Measurements from ENCODE around the gene TMEM109. TPM values are rescaled to one million over a fixed set of nuclear protein-coding genes. Genes with fewer than 3 reads are reported as not detected.

TMEM109 gene
- total RNA-seq, 1 experiment from 2014 or later = 165 TPM

DNA sequence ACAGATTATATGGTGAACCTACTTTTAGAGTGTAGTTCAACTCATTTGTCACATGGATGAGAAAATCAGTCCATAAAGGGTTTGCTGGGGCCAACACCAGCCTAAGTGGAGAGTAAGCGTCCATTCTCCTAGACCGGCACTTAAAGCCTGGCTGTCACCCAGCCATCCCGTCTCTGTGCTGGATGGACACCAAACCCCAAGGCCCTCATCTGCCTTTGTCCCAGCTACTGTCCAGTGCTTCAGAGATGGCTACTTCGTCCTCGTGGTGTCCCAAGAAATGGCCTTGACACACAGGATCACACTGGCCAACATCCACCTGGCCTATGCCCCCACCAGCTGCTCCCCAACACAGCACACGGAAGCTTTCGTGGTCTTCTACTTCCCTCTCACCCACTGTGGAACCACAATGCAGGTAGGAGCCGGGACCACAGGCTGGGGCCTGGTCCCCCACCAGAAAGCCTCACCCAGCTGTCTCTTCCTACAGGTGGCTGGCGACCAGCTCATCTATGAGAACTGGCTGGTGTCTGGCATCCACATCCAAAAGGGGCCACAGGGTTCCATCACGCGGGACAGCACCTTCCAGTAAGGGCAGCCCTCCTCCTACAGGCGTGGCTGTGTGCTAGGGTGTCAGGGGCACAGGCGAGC, 43.1 kb upstream of the TMEM109 start:
- no peak for TF ChIP-seq EZH2phosphoT487 (IDR thresholded peaks at IDR 0.05; ENCODE audit: borderline replicate concordance, low read length)
- no peak for TF ChIP-seq EZH2 (IDR thresholded peaks at IDR 0.05; ENCODE audit: low read length, unreplicated experiment)
- TF ChIP-seq, protein P1, sequence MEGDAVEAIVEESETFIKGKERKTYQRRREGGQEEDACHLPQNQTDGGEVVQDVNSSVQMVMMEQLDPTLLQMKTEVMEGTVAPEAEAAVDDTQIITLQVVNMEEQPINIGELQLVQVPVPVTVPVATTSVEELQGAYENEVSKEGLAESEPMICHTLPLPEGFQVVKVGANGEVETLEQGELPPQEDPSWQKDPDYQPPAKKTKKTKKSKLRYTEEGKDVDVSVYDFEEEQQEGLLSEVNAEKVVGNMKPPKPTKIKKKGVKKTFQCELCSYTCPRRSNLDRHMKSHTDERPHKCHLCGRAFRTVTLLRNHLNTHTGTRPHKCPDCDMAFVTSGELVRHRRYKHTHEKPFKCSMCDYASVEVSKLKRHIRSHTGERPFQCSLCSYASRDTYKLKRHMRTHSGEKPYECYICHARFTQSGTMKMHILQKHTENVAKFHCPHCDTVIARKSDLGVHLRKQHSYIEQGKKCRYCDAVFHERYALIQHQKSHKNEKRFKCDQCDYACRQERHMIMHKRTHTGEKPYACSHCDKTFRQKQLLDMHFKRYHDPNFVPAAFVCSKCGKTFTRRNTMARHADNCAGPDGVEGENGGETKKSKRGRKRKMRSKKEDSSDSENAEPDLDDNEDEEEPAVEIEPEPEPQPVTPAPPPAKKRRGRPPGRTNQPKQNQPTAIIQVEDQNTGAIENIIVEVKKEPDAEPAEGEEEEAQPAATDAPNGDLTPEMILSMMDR (conservative IDR thresholded peaks at IDR 0.05; ENCODE audit: low read depth, low read length) = no peak
- intact Hi-C loops (cut with micrococcal nuclease) = no loop called here
- no TSS peak for BruUV-seq (replicated peaks)
- Histone ChIP-seq H3K36me3 (ENCODE audit: low read depth, low read length) (no peaks in the 10 kb centered on the region), H3K27ac (ENCODE audit: low read length) (no peak overlapping the region), H3K4me2 (ENCODE audit: low read length) (no peak overlapping the region), H3K9me3 (ENCODE audit: low read length) (no peaks in the 10 kb centered on the region), H3F3A (ENCODE audit: low read length, unreplicated experiment) (no peaks in the 10 kb centered on the region), H3K4me1 (ENCODE audit: insufficient read depth, low read length) (peaks cover 11% of the 10 kb centered on the region), H4K20me1 (ENCODE audit: low read length) (no peaks in the 10 kb centered on the region), H3K9ac (ENCODE audit: low read length) (no peak overlapping the region), H3K27me3 (ENCODE audit: low read length) (no peaks in the 10 kb centered on the region), H3K79me2 (ENCODE audit: low read length) (no peaks in the 10 kb centered on the region), H2AFZ (ENCODE audit: low read length) (no peak overlapping the region), H3K9me2 (replicated peaks; ENCODE audit: low read length) (no peaks in the 10 kb centered on the region), H3K4me3 (ENCODE audit: low read length) (no peak overlapping the region)
- ATAC-seq = no peak
- ChIA-PET CTCF (no interaction called here), POLR2A (ENCODE audit: unreplicated experiment) (no interaction called here)
- no peak for DNase-seq

DNA sequence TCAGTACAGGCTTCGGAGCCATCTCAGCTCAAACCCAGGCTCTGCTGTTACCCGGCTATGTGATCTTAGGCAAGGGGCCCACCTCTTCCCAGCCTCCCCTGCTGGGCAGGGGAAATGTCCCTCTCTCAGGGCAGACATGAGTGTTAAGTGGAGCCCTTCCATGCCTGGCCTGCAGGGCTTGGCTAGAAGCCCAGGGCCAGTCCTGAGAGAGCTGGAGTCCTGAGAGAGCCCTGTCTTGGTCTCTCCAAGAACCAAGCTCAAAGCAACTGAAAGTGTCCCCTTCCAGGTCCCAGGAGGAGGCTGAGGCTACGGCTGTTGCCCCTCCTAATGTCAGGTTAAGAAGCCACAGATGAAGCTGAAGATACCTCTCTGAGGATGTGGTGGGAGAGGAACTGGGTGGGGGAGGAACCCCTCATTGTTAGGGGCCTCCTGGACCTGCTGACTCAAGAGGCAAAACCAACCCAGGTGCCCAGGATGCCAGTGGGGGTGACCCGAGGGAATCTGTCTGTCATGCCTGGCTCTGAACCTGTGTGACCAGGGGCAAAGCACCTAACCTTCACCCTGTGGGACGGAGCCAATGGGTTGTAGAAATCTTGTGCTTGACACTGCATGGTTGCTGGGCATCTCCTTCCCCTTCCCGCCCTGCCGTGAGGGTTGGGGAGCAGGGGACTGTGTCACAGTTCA, 42.4 kb upstream of the TMEM109 start:
- Histone ChIP-seq H3K27me3 (ENCODE audit: low read length) (no peaks in the 10 kb centered on the region), H3K9me2 (replicated peaks; ENCODE audit: low read length) (no peaks in the 10 kb centered on the region), H3K36me3 (ENCODE audit: low read depth, low read length) (no peaks in the 10 kb centered on the region), H3K79me2 (ENCODE audit: low read length) (no peaks in the 10 kb centered on the region), H3K4me2 (ENCODE audit: low read length) (no peak overlapping the region), H3F3A (ENCODE audit: low read length, unreplicated experiment) (no peaks in the 10 kb centered on the region), H3K9me3 (ENCODE audit: low read length) (no peaks in the 10 kb centered on the region), H3K27ac (ENCODE audit: low read length) (no peak overlapping the region), H3K4me3 (ENCODE audit: low read length) (no peak overlapping the region), H3K9ac (ENCODE audit: low read length) (no peak overlapping the region), H3K4me1 (ENCODE audit: insufficient read depth, low read length) (peaks cover 10% of the 10 kb centered on the region), H4K20me1 (ENCODE audit: low read length) (no peaks in the 10 kb centered on the region), H2AFZ (ENCODE audit: low read length) (no peak overlapping the region)
- BruUV-seq (replicated peaks) = no TSS peak
- ATAC-seq = no peak
- ChIA-PET CTCF (no interaction called here), POLR2A (ENCODE audit: unreplicated experiment) (no interaction called here)
- intact Hi-C loops (cut with micrococcal nuclease) = no loop called here
- no peak for TF ChIP-seq EZH2 (IDR thresholded peaks at IDR 0.05; ENCODE audit: low read length, unreplicated experiment)
- TF ChIP-seq, protein P1 (conservative IDR thresholded peaks at IDR 0.05; ENCODE audit: low read depth, low read length) = no peak
- TF ChIP-seq EZH2phosphoT487 (IDR thresholded peaks at IDR 0.05; ENCODE audit: borderline replicate concordance, low read length) = no peak
- no peak for DNase-seq
